Heart right ventricle (tissue), 16 donors: Measurements from ENCODE around the gene MTERF2. TPM values are rescaled to one million over a fixed set of nuclear protein-coding genes. Genes with fewer than 3 reads are reported as not detected.
"Not testable (repeated sequence)": the region's sequence is repeated elsewhere in the genome, so short reads cannot be mapped to it uniquely, and the experiment has no call there.

Source experiments
- ATAC-seq, 8 donors: fragments of 200-7000 bp; cut with Tn5 transposase; one replicate each; pipeline ENCODE4 v1.9.1; 2020; ENCODE audit warnings: mild to moderate bottlenecking in 8 of 8, moderate library complexity in 8 of 8, moderate number of reproducible peaks in 1 of 8
- DNase-seq, 2 donors: peaks; one replicate each; pipeline ENCODE4 v3.0.0-alpha.2; 2020
- H3K27ac ChIP-seq, 10 donors: fragments of 200-600 bp; sonication (generic) in 2 of 10; one replicate each; pipeline versions ENCODE4 v1.5.0 to v1.8.0; 2020 to 2022; ENCODE audit warnings: mild to moderate bottlenecking in 3 of 10
- H3K27me3 ChIP-seq, 7 donors: fragments of 200-600 bp; one replicate each; pipeline ENCODE4 v1.8.0; 2021 to 2022; ENCODE audit warnings: mild to moderate bottlenecking in 2 of 7
- H3K36me3 ChIP-seq, 9 donors: fragments of 200-600 bp; sonication (generic) in 1 of 9; one replicate each; pipeline versions ENCODE4 v1.5.0 to v1.8.0; 2020 to 2022; ENCODE audit warnings: mild to moderate bottlenecking in 2 of 9
- H3K4me1 ChIP-seq, 9 donors: fragments of 200-600 bp; sonication (generic) in 1 of 9; one replicate each; pipeline versions ENCODE4 v1.5.0 to v1.8.0; 2020 to 2022; ENCODE audit warnings: mild to moderate bottlenecking in 4 of 9
- H3K4me3 ChIP-seq, 10 donors: fragments of 200-600 bp; sonication (generic) in 2 of 10; one replicate each; pipeline versions ENCODE4 v1.5.0 to v1.8.0; 2020 to 2022; ENCODE audit warnings: mild to moderate bottlenecking in 7 of 10, moderate library complexity in 2 of 10
- H3K9me3 ChIP-seq, 11 donors: fragments of 200-600 bp in 10 of 11; sonication (generic) in 2 of 11; one replicate each; pipeline versions ENCODE4 v1.5.0 to v1.8.0; 2013 to 2022; ENCODE audit warnings: mild to moderate bottlenecking in 2 of 11, control low read depth in 1 of 11, moderate library complexity in 1 of 11
- WGBS, 2 donors: extraction: QIAGEN DNeasy Blood & Tissue Kit; methylation state at CpG; one replicate each; pipeline ENCODE4 v1.1.7; 2013; ENCODE audit warnings: inconsistent platforms in 1 of 2; 5-methylcytosine and 5-hydroxymethylcytosine counted together
- intact Hi-C, 10 donors: fragments of 100-400 bp; cut with DNase I; formaldehyde crosslinking; loops; one replicate each; pipeline versions ENCODE4 v1.11.1 to v1.14.2; 2022
- polyA plus RNA-seq, 2 donors: library from polyadenylated mRNA; stranded (reverse); fragments of 200-250 nt; gene quantifications; one replicate each; pipeline ENCODE4 v1.2.3, GENCODE V29; 2013
- total RNA-seq, 10 donors: library from RNA; stranded (reverse); fragmentation: NEBNext Ultra II Directional in 3 of 10; extraction: Animal tissue kit (Norgen Biotek cat#: 25700) in 3 of 10; gene quantifications; one replicate each; pipeline versions ENCODE4 v1.2.1 to v1.2.4, GENCODE V29; 2021 to 2023
- TF ChIP-seq, protein P1 (sequence below), 9 donors: fragments of 200-600 bp; sonication (generic) in 2 of 9; IDR thresholded peaks; one replicate each; pipeline versions ENCODE4 v1.5.0 to v1.8.0; 2021 to 2022; ENCODE audit warnings: antibody characterized with exemption in 9 of 9, mild to moderate bottlenecking in 5 of 9, moderate library complexity in 1 of 9
- donor health status: Arrhythmogenic right ventricular cardiomyopathy.
- donor health status: ischemic (EF 13 %, LVEDD 7.1; RV severe dilation, severe dysfunction).
- donor health status: healthy with polysubstance abuse.
- donor health status: DM: no; HTN: yes; CAD: no.
- donor health status: DM: no; HTN: no; CAD: no.
- donor health status: ischemic (EF 25% LVEDD 6.9; RV normal size, moderate dysfunction).
- donor health status: ischemic (EF 25% LVEDD 5.7; RV mildly dilated, moderate dysfunction).
- donor health status: healthy.
- donor health status: DM: yes; HTN: yes; CAD: no.
- donor health status: Ischemic cardiomyopathy.
- donor health status: ischemic (EF 35%, LVEDD 5.7; RV mildly dilated, moderate dysfunction).
- donor health status: nonischemic (EF 11% LVEDD 7.7; RV severe dilation, severe dysfunction).
- donor health status: DM: yes; HTN: yes; CAD: no.
- donor health status: PGD.
- donor health status: ischemic (EF 29% LVEDD 5.4; RV normal size, mild dysfunction).
- donor health status: nonischemic (EF 23%, LVEDD 6.1; RV moderate dilation, normal function).

The MTERF2 gene
- total and polyA plus RNA-seq, 12 donors, result 13.2 to 70.0 (median 28.0) TPM

DNA sequence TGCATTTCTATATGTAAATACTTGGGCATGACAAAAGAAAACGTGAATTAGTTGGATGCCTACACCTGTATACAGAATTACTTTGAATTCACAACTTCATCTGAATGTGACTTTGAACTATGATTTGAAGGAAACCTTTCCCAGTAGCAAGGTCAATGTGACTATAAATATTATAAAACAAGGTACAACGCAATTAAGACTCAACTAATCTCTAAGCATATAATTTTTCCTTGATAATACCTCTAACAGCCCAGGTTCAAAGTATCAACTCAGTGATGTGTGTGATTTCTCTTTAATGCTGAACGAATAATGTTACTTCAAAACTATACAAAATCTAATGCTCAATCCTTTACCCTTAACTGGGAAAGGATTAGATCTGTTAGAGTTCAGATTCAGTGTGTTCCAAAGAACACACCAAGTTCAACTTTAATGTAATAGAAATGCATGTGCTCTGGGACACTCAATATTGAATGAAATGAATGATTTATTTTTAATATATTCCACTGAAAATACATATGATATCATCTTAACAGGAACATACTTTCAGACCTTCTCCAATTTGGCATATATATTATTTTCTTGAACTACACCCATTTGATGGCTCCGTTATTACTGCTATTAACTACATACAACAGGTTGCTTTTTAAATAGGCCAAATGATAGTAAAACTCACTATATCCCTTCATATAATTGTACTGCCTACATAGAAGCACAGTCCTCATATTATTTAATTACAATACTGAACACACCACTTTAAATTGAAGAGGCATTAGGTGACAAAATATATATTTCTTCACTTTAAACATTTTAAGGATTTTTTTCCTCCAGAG, 40.1 kb upstream of the MTERF2 start:
- TF ChIP-seq, protein P1, sequence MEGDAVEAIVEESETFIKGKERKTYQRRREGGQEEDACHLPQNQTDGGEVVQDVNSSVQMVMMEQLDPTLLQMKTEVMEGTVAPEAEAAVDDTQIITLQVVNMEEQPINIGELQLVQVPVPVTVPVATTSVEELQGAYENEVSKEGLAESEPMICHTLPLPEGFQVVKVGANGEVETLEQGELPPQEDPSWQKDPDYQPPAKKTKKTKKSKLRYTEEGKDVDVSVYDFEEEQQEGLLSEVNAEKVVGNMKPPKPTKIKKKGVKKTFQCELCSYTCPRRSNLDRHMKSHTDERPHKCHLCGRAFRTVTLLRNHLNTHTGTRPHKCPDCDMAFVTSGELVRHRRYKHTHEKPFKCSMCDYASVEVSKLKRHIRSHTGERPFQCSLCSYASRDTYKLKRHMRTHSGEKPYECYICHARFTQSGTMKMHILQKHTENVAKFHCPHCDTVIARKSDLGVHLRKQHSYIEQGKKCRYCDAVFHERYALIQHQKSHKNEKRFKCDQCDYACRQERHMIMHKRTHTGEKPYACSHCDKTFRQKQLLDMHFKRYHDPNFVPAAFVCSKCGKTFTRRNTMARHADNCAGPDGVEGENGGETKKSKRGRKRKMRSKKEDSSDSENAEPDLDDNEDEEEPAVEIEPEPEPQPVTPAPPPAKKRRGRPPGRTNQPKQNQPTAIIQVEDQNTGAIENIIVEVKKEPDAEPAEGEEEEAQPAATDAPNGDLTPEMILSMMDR (IDR thresholded peaks at IDR 0.05), result no peak
- Histone ChIP-seq H3K4me3 (peak overlapping the region in 1 of 10 donors; percentile 3), H3K27ac (peak overlapping the region in 9 of 10 donors; percentile 7 to 79 (median 43)), H3K9me3 (no peaks in the 10 kb centered on the region), H3K36me3 (no peaks in the 10 kb centered on the region), H3K4me1 (peaks cover 4 to 67% (median 46%) of the 10 kb centered on the region in 9 donors), H3K27me3 (no peaks in the 10 kb centered on the region)
- DNase-seq, result no peak
- ATAC-seq, result peak in 4 of 8 donors; percentile 13 to 37 (median 26)
- 56 to 58% methylated on average over 4 of the region's 4 CpGs for WGBS, 2 donors
- intact Hi-C loops, result loop anchor here in 2 of 10 donors (5.0 kb wide), 2 partner anchors 40 to 65 kb away; partner anchors contain the start of genes CRY1 (in 2 of the 2) and MTERF2 (in 1 of the 2)

- intact Hi-C loops, result loop anchor here in 2 of 10 donors (5.0 kb wide), 2 partner anchors 39 to 66 kb away; partner anchors contain the start of genes CRY1 (in 2 of the 2) and MTERF2 (in 1 of the 2)
- not testable (repeated sequence) for DNase-seq, H3K4me3 ChIP-seq, H3K36me3 ChIP-seq, ATAC-seq, H3K9me3 ChIP-seq, H3K27me3 ChIP-seq
- Histone ChIP-seq H3K27ac (peak overlapping the region in 3 of 10 donors; percentile 10 to 79 (median 71)), H3K4me1 (peaks cover 4 to 60% (median 41%) of the 10 kb centered on the region in 9 donors)
Observed at GRCh38 chr12:107026356-107026755, 39.4 kb upstream of the MTERF2 start.

DNA sequence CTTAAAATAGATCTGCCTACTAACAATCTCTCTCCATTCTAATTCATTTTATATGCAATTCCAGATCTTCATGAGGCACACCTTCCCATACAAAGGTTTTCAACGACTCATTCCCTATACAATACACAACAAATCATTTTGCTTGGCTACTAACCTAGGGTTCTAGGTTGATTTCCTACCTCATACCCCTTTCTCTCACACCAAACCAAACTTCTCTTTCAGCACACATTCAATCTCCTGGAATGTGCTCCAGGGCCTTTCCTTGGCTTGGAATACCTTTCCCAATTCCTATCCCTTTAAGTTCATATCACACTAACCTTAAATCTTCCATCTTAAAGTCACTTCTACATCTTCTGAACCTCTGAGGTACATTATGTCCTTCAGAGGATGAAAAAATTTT, 38.7 kb upstream of the MTERF2 start:
- Histone ChIP-seq H3K9me3 (no peaks in the 10 kb centered on the region), H3K27ac (no peak overlapping the region), H3K27me3 (no peaks in the 10 kb centered on the region), H3K4me3 (no peak overlapping the region), H3K36me3 (peaks cover 0 to 12% (median 5%) of the 10 kb centered on the region in 9 donors), H3K4me1 (peaks cover 4 to 53% (median 35%) of the 10 kb centered on the region in 9 donors)
- TF ChIP-seq, protein P1 (IDR thresholded peaks at IDR 0.05), result no peak
- WGBS, 2 donors, result 76 to 90% methylated on average over 1 of the region's 1 CpG
- DNase-seq, result no peak
- ATAC-seq, result no peak
- intact Hi-C loops, result loop anchor here in 2 of 10 donors (5.0 kb wide), 2 partner anchors 38 to 67 kb away; partner anchors contain the start of genes CRY1 (in 2 of the 2) and MTERF2 (in 1 of the 2)

- peaks cover 0 to 4% (median 0%) of the 10 kb centered on the region in 11 donors for H3K9me3 ChIP-seq
- H3K4me3 ChIP-seq, result no peak overlapping the region
- no peak overlapping the region for H3K27ac ChIP-seq
- intact Hi-C loops, result no loop called here
- no peaks in the 10 kb centered on the region for H3K27me3 ChIP-seq
- peaks cover 0 to 35% (median 11%) of the 10 kb centered on the region in 9 donors for H3K36me3 ChIP-seq
- ATAC-seq (no peak), DNase-seq (no peak)
- TF ChIP-seq, protein P1 (IDR thresholded peaks at IDR 0.05), result no peak
- peaks cover 0 to 5% (median 0%) of the 10 kb centered on the region in 9 donors for H3K4me1 ChIP-seq
- 93 to 96% methylated on average over 2 of the region's 2 CpGs for WGBS, 2 donors
Observed at GRCh38 chr12:107019546-107019945, 32.6 kb upstream of the MTERF2 start.
